ENCODE data around the gene ATP2A3. TPM values are rescaled to one million over a fixed set of nuclear protein-coding genes. Genes with fewer than 3 reads are reported as not detected.

Gene ATP2A3
- total RNA-seq, 1 donor from 2014 or later = 1.5 TPM

DNA sequence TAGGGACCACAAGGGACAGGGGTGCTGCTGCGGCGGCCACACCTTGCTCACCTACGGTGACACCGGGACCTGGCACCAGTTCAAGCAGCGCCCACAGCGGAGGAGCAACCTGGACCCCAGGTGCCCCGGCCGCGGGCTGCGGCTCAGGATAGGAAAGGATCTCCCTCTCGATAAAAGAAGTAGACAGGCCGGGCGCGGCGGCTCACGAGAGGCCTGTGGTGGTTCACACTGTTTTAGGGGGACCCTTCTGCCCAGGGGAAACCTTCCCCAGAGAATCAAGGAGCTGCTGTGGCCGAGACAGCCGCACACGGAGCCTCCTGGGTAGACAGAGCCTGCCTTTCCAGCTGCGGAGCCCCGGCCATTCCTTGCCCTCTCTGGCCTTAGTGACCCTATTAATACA, 17.9 kb upstream of the ATP2A3 start:
- H3K79me2 ChIP-seq (ENCODE audit: insufficient read depth, low read length) = no peaks in the 10 kb centered on the region
- H3K4me3 ChIP-seq (ENCODE audit: insufficient read depth, low read depth, low read length) = no peak overlapping the region
- DNase-seq (ENCODE audit: low read depth) = no peak
- no peak overlapping the region for H3K9ac ChIP-seq (ENCODE audit: low read length)
- no peak for FAIRE-seq
- TF ChIP-seq, protein P1, sequence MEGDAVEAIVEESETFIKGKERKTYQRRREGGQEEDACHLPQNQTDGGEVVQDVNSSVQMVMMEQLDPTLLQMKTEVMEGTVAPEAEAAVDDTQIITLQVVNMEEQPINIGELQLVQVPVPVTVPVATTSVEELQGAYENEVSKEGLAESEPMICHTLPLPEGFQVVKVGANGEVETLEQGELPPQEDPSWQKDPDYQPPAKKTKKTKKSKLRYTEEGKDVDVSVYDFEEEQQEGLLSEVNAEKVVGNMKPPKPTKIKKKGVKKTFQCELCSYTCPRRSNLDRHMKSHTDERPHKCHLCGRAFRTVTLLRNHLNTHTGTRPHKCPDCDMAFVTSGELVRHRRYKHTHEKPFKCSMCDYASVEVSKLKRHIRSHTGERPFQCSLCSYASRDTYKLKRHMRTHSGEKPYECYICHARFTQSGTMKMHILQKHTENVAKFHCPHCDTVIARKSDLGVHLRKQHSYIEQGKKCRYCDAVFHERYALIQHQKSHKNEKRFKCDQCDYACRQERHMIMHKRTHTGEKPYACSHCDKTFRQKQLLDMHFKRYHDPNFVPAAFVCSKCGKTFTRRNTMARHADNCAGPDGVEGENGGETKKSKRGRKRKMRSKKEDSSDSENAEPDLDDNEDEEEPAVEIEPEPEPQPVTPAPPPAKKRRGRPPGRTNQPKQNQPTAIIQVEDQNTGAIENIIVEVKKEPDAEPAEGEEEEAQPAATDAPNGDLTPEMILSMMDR (IDR thresholded peaks at IDR 0.05; ENCODE audit: insufficient read depth, low read depth, low read length) = no peak
- no peak for TF ChIP-seq EZH2 (IDR thresholded peaks at IDR 0.05; ENCODE audit: insufficient read depth, low read length)
- Mint-ChIP-seq H3K36me3 (ENCODE audit: low read depth, unreplicated experiment) (no peaks in the 10 kb centered on the region), H3K9me3 (ENCODE audit: unreplicated experiment) (peaks cover 14% of the 10 kb centered on the region), H3K27ac (ENCODE audit: unreplicated experiment) (no peak overlapping the region), H3K4me1 (ENCODE audit: low read depth, unreplicated experiment) (peaks cover 4% of the 10 kb centered on the region), H3K27me3 (ENCODE audit: low read depth, unreplicated experiment) (peaks cover 15% of the 10 kb centered on the region), H3K4me3 (ENCODE audit: unreplicated experiment) (no peak overlapping the region)
- H3K27me3 ChIP-seq (ENCODE audit: insufficient read depth, low read length) = peaks cover 4% of the 10 kb centered on the region
- no peaks in the 10 kb centered on the region for H3K4me1 ChIP-seq (ENCODE audit: insufficient read depth, low read length)
- no peaks in the 10 kb centered on the region for H4K20me1 ChIP-seq (ENCODE audit: insufficient read depth, low read length)
- H3K27ac ChIP-seq (ENCODE audit: low read depth, low read length) = no peak overlapping the region
- no peak overlapping the region for H3K4me2 ChIP-seq (ENCODE audit: low read length)
- H2AFZ ChIP-seq (ENCODE audit: low read depth, low read length) = no peak overlapping the region
- H3K9me3 ChIP-seq (ENCODE audit: insufficient read depth, low read depth, low read length) = no peaks in the 10 kb centered on the region
- no peaks in the 10 kb centered on the region for H3K36me3 ChIP-seq (ENCODE audit: insufficient read depth, low read length)

DNA sequence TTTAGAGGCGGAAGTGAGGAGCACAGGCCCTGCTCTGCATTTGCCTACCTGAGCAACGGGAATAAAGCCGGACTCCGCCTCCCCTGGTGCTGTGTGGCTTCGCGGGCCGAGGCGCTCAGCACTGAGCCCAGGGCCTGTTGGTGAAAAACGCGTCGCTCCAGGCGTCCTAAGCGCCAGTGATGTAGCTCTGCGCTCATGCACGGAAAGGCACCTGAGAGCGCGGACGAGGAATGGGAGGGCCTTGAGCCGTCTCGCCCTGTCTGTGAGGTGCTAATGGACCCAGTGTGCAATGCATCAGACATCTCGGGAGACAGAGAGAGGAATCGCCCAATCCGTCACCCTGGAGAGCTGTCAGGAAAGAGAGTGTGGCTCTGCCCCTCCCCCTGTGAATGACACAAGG, 17.2 kb upstream of the ATP2A3 start:
- Mint-ChIP-seq H3K4me3 (ENCODE audit: unreplicated experiment) (no peak overlapping the region), H3K27ac (ENCODE audit: unreplicated experiment) (no peak overlapping the region), H3K4me1 (ENCODE audit: low read depth, unreplicated experiment) (peaks cover 1% of the 10 kb centered on the region), H3K36me3 (ENCODE audit: low read depth, unreplicated experiment) (no peaks in the 10 kb centered on the region), H3K9me3 (ENCODE audit: unreplicated experiment) (peaks cover 14% of the 10 kb centered on the region), H3K27me3 (ENCODE audit: low read depth, unreplicated experiment) (peaks cover 12% of the 10 kb centered on the region)
- FAIRE-seq (no peak), DNase-seq (ENCODE audit: low read depth) (no peak)
- Histone ChIP-seq H3K27ac (ENCODE audit: low read depth, low read length) (no peak overlapping the region), H3K4me3 (ENCODE audit: insufficient read depth, low read depth, low read length) (no peak overlapping the region), H3K4me1 (ENCODE audit: insufficient read depth, low read length) (no peaks in the 10 kb centered on the region), H3K27me3 (ENCODE audit: insufficient read depth, low read length) (peaks cover 4% of the 10 kb centered on the region), H3K9me3 (ENCODE audit: insufficient read depth, low read depth, low read length) (no peaks in the 10 kb centered on the region), H3K36me3 (ENCODE audit: insufficient read depth, low read length) (no peaks in the 10 kb centered on the region), H3K4me2 (ENCODE audit: low read length) (no peak overlapping the region), H4K20me1 (ENCODE audit: insufficient read depth, low read length) (no peaks in the 10 kb centered on the region), H2AFZ (ENCODE audit: low read depth, low read length) (no peak overlapping the region), H3K9ac (ENCODE audit: low read length) (no peak overlapping the region), H3K79me2 (ENCODE audit: insufficient read depth, low read length) (no peaks in the 10 kb centered on the region)
- TF ChIP-seq, protein P1 (IDR thresholded peaks at IDR 0.05; ENCODE audit: insufficient read depth, low read depth, low read length) = no peak
- TF ChIP-seq EZH2 (IDR thresholded peaks at IDR 0.05; ENCODE audit: insufficient read depth, low read length) = no peak

DNA sequence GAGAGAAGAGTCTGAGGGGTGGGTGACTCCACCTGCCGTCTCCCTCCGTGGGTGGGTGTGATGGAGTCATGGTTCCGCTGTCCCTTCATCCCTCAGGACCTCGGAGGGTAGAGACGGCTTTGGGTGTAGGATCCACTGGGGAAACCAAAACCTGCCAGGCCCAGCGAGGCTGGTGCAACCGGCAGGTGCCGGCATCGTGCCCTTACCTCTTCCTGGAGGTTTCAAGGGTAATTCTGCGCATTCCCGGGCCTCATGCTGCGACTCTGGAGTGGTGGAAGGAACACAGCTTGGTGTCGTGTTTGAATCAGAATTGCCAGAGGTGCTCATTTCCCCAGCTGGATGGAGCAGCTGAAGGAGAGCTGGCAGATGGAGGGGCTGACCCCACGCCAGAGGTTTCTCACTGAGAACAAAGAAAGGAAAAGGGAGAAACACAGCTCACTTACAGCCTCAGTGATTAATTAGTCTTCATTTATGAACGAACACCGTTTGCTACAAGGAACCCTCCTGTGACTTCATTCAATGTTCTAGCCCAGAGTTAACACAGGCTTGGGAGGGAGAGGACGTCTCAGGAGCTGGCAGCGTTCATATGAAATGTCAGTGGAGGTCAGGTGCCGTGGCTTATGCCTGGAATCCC, 16.3 kb upstream of the ATP2A3 start:
- Histone ChIP-seq H3K9me3 (ENCODE audit: insufficient read depth, low read depth, low read length) (no peaks in the 10 kb centered on the region), H2AFZ (ENCODE audit: low read depth, low read length) (no peak overlapping the region), H3K4me2 (ENCODE audit: low read length) (no peak overlapping the region), H3K79me2 (ENCODE audit: insufficient read depth, low read length) (no peaks in the 10 kb centered on the region), H3K9ac (ENCODE audit: low read length) (no peak overlapping the region), H3K4me1 (ENCODE audit: insufficient read depth, low read length) (no peaks in the 10 kb centered on the region), H3K36me3 (ENCODE audit: insufficient read depth, low read length) (no peaks in the 10 kb centered on the region), H3K27ac (ENCODE audit: low read depth, low read length) (no peak overlapping the region), H4K20me1 (ENCODE audit: insufficient read depth, low read length) (no peaks in the 10 kb centered on the region), H3K27me3 (ENCODE audit: insufficient read depth, low read length) (no peaks in the 10 kb centered on the region), H3K4me3 (ENCODE audit: insufficient read depth, low read depth, low read length) (no peak overlapping the region)
- no peak for DNase-seq (ENCODE audit: low read depth)
- no peak for FAIRE-seq
- no peak overlapping the region for H3K4me3 Mint-ChIP-seq (ENCODE audit: unreplicated experiment)
- TF ChIP-seq EZH2 (IDR thresholded peaks at IDR 0.05; ENCODE audit: insufficient read depth, low read length) = no peak
- TF ChIP-seq, protein P1 (IDR thresholded peaks at IDR 0.05; ENCODE audit: insufficient read depth, low read depth, low read length) = no peak
- H3K27me3 Mint-ChIP-seq (ENCODE audit: low read depth, unreplicated experiment) = peaks cover 12% of the 10 kb centered on the region
- H3K36me3 Mint-ChIP-seq (ENCODE audit: low read depth, unreplicated experiment) = no peaks in the 10 kb centered on the region
- H3K4me1 Mint-ChIP-seq (ENCODE audit: low read depth, unreplicated experiment) = no peaks in the 10 kb centered on the region
- H3K9me3 Mint-ChIP-seq (ENCODE audit: unreplicated experiment) = peaks cover 17% of the 10 kb centered on the region
- no peak overlapping the region for H3K27ac Mint-ChIP-seq (ENCODE audit: unreplicated experiment)

All from astrocyte (in vitro differentiated cells and primary cell).